ENCODE measurements around the gene SLC22A23. TPM values are rescaled to one million over a fixed set of nuclear protein-coding genes. Genes with fewer than 3 reads are reported as not detected.

The SLC22A23 gene
- total RNA-seq, 8 experiments from 2014 or later: 10.5 to 24.1 (median 13.2) TPM

DNA sequence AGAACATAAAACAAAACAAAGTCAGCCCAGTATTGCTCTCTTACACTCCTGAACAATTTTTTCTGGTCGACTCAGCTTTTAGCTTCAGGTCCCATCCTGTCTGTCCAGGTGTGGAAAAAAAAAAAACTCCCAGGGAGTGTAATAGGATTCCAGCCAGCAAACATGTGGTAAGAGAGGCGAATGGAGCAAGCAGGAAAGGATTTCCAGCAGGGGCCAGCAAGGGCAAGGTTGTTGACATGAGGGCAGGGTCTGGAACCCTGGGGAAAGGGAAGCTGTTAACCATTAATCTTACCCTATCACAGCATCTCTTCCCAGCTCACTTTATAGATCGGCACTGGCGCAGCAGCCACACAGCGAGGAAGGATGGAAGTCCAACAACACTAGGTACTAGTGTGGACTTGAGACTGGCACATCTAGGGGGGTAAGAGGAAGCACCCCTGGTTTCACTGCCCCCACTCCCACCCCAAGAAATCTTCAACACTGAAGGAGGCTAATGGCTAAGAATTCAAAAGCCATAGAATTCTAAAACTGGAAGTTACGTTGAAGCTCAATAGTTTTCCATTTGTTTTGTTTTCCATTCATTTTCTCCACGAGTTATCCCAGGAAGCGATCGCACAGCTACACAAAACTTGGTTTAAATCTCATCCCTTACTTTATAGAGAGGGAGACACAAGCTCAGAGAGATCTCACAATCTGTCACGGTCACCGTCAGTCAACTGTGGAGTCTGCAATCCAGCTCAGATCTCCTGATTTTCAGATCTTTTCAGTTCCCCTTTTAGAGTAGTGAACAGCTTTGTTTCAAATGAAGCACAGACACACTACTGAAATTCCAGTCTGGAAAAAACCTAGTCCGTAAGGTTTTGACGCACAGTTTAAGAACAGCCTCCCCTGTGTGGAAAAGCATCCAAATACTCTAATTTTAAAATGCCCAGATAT lies 53.3 kb downstream of the SLC22A23 start:
- in situ Hi-C loops (cut with MboI; ENCODE audit: low pct_unique_long_range_greater_than_20kb in 2 of 9, low sequenced_read_pairs in 9 of 9, unreplicated experiment in 9 of 9): no loop called here
- Histone ChIP-seq H3K4me1 (replicated peaks in 1 of 2) (peaks cover 8 to 15% of the 10 kb centered on the region in 2 donors), H3K4me3 (no peak overlapping the region), H3K27ac (no peak overlapping the region)
- 20 to 85% (median 64%) methylated on average over 1 to 11 of the region's 13 CpGs for WGBS, 10 experiments
- ATAC-seq (replicated peaks in 6 of 8): peak in 4 of 8 experiments; percentile 17 to 56 (median 34)

DNA sequence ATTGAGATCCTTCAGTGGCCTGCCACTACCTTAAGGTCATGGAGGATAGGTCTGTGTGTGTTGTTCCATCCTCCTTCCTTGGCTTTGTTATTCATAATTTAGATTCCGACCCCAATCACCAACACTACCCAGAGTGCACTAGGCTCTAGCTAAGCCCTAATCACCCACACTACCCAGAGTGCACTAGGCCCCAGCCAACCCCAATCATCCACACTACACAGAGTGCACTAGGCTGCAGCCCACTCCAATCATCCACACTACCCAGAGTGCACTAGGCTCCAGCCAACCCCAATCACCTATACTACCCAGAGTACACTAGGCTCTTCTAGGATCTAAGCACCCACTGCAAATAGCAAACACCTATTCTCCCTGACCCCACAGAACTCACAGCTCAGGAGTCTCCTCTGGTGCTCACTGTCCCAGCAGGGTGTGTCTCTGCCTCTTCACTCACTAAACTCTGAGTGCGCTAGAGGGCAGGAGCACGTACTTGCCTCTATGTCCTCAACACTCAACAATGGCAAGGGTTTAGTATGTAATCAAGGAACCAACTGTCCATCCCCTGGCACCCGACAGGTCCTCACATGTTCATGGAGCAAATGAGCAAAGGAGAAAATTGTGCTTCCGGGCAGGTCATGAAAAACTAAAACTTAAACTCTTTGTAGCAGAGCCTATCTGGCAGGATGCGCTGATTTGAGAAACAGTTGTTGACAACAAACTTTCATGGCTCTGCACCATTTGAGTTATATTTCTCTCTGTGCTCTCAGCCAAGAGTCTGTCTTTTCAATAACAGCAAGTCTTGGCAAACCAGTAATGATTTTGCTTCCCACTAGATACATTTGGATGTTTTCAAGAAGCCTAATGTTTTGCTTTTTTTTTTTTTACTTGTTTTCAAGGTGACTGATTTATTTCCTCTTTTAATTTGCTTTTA lies 54.3 kb downstream of the SLC22A23 start:
- H3K4me3 ChIP-seq: no peak overlapping the region
- H3K27ac ChIP-seq: no peak overlapping the region
- peak in 1 of 8 experiments; percentile 85 for ATAC-seq (replicated peaks in 6 of 8)
- 60 to 100% (median 96%) methylated on average over 1 to 6 of the region's 6 CpGs; no CpG with 5 or more reads in 1 of the 10 experiments for WGBS, 10 experiments
- in situ Hi-C loops (cut with MboI; ENCODE audit: low pct_unique_long_range_greater_than_20kb in 2 of 9, low sequenced_read_pairs in 9 of 9, unreplicated experiment in 9 of 9): no loop called here
- peaks cover 12 to 24% of the 10 kb centered on the region in 2 donors for H3K4me1 ChIP-seq (replicated peaks in 1 of 2)

GRCh38 chr6:3400162-3400561 lies 56.7 kb downstream of the SLC22A23 start:
- in situ Hi-C loops (cut with MboI; ENCODE audit: low pct_unique_long_range_greater_than_20kb in 2 of 9, low sequenced_read_pairs in 9 of 9, unreplicated experiment in 9 of 9): no loop called here
- 80 to 100% (median 94%) methylated on average over 1 to 8 of the region's 8 CpGs; no CpG with 5 or more reads in 5 of the 10 experiments for WGBS, 10 experiments
- ATAC-seq (replicated peaks in 6 of 8): peak in 1 of 8 experiments; percentile 25

GRCh38 chr6:3398755-3399696 lies 57.8 kb downstream of the SLC22A23 start:
- WGBS, 10 experiments: 74 to 96% (median 89%) methylated on average over 2 to 14 of the region's 18 CpGs; no CpG with 5 or more reads in 1 of the 10 experiments
- in situ Hi-C loops (cut with MboI; ENCODE audit: low pct_unique_long_range_greater_than_20kb in 2 of 9, low sequenced_read_pairs in 9 of 9, unreplicated experiment in 9 of 9): no loop called here
- Histone ChIP-seq H3K4me1 (replicated peaks in 1 of 2) (peaks cover 12 to 25% of the 10 kb centered on the region in 2 donors), H3K4me3 (no peak overlapping the region), H3K27ac (no peak overlapping the region)
- no peak for ATAC-seq (replicated peaks in 6 of 8)

More at GRCh38 chr6:3400162-3400561, 56.7 kb downstream of the SLC22A23 start:
- H3K4me3 ChIP-seq: no peak overlapping the region
- H3K27ac ChIP-seq: no peak overlapping the region
- peaks cover 12 to 26% of the 10 kb centered on the region in 2 donors for H3K4me1 ChIP-seq (replicated peaks in 1 of 2)

- peaks cover 6 to 16% of the 10 kb centered on the region in 2 donors for H3K4me1 ChIP-seq (replicated peaks in 1 of 2)
- ATAC-seq (replicated peaks in 6 of 8): peak in 3 of 8 experiments; percentile 25 to 67 (median 34)
- no peak overlapping the region for H3K4me3 ChIP-seq
- 0 to 47% (median 33%) methylated on average over 1 to 3 of the region's 3 CpGs; no CpG with 5 or more reads in 3 of the 10 experiments for WGBS, 10 experiments
- peak overlapping the region in 1 of 2 donors; percentile 43 for H3K27ac ChIP-seq
- in situ Hi-C loops (cut with MboI; ENCODE audit: low pct_unique_long_range_greater_than_20kb in 2 of 9, low sequenced_read_pairs in 9 of 9, unreplicated experiment in 9 of 9): no loop called here
Measured at GRCh38 chr6:3398165-3398562, 58.7 kb downstream of the SLC22A23 start.

GRCh38 chr6:3397229-3398164 lies 59.4 kb downstream of the SLC22A23 start:
- ATAC-seq (replicated peaks in 6 of 8): peak in 6 of 8 experiments; percentile 16 to 62 (median 22)
- in situ Hi-C loops (cut with MboI; ENCODE audit: low pct_unique_long_range_greater_than_20kb in 2 of 9, low sequenced_read_pairs in 9 of 9, unreplicated experiment in 9 of 9): no loop called here
- peak overlapping the region in 1 of 2 donors; percentile 43 for H3K27ac ChIP-seq
- WGBS, 10 experiments: 73 to 100% (median 89%) methylated on average over 3 to 7 of the region's 7 CpGs; no CpG with 5 or more reads in 2 of the 10 experiments
- H3K4me3 ChIP-seq: no peak overlapping the region
- peaks cover 5 to 11% of the 10 kb centered on the region in 2 donors for H3K4me1 ChIP-seq (replicated peaks in 1 of 2)

DNA sequence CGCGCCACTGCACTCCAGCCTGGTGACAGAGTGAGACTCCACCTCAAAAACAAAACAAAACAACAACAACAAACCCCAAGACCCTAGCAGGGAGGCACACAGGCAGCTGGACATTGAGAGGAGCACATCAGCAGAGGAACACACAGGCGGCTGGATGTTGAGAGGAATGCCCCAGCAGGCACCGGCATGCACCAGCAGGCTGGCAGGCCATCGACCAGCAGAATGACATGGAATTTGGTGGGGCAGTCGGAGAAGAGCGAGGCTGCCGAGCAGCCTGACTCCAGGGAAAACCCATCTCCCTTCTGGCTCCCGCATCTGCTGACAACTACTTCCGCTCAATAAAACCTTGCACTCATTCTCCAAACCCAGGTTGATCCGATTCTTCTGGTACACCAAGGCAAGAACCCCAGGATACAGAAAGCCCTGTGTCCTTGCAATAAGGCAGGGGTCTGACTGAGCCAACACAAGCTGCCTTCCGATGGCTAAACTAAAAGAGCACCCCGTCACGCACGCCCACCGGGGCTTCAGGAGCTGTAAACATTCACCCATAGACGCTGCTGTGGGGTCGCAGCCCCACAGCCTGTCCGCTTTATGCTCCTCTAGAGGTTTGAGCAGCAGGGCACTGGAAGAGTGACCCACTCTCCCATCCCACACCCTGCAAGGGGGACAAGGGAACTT lies 60.2 kb downstream of the SLC22A23 start:
- Histone ChIP-seq H3K4me3 (no peak overlapping the region), H3K4me1 (replicated peaks in 1 of 2) (peaks cover 5 to 11% of the 10 kb centered on the region in 2 donors), H3K27ac (no peak overlapping the region)
- no peak for ATAC-seq (replicated peaks in 6 of 8)
- in situ Hi-C loops (cut with MboI; ENCODE audit: low pct_unique_long_range_greater_than_20kb in 2 of 9, low sequenced_read_pairs in 9 of 9, unreplicated experiment in 9 of 9): no loop called here
- 70 to 100% (median 95%) methylated on average over 1 to 10 of the region's 19 CpGs; no CpG with 5 or more reads in 1 of the 10 experiments for WGBS, 10 experiments

DNA sequence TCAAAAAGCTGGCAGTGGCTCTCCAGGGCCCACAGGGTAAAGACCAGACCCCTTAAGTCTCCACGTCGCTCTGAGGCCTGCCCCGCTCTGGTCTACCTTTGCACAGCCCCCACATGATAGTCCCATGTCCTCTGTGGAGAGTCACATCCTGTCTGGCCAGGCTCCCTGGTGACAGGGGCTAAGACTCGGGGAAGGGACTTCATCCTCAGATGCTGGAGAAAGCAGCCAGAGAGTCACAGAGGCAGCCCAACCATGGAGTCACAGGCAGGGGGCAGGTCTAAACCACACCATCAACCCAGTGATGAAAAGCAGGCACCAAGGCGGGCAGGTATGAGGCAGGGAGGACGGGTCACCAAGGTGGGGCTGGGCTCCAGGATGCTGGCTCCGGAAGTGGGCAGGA lies 62.2 kb downstream of the SLC22A23 start:
- Histone ChIP-seq H3K4me1 (replicated peaks in 1 of 2) (peaks cover 5 to 11% of the 10 kb centered on the region in 2 donors), H3K4me3 (no peak overlapping the region), H3K27ac (no peak overlapping the region)
- in situ Hi-C loops (cut with MboI; ENCODE audit: low pct_unique_long_range_greater_than_20kb in 2 of 9, low sequenced_read_pairs in 9 of 9, unreplicated experiment in 9 of 9): no loop called here
- ATAC-seq (replicated peaks in 6 of 8): no peak
- 80 to 100% (median 93%) methylated on average over 1 to 4 of the region's 7 CpGs; no CpG with 5 or more reads in 4 of the 10 experiments for WGBS, 10 experiments

GRCh38 chr6:3393836-3394202 lies 63.0 kb downstream of the SLC22A23 start:
- 40 to 100% (median 67%) methylated on average over 2 to 8 of the region's 8 CpGs; no CpG with 5 or more reads in 1 of the 10 experiments for WGBS, 10 experiments
- Histone ChIP-seq H3K4me1 (replicated peaks in 1 of 2) (peaks cover 5 to 11% of the 10 kb centered on the region in 2 donors), H3K4me3 (no peak overlapping the region), H3K27ac (no peak overlapping the region)
- peak in 1 of 8 experiments; percentile 42 for ATAC-seq (replicated peaks in 6 of 8)
- in situ Hi-C loops (cut with MboI; ENCODE audit: low pct_unique_long_range_greater_than_20kb in 2 of 9, low sequenced_read_pairs in 9 of 9, unreplicated experiment in 9 of 9): no loop called here

GRCh38 chr6:3392930-3393835 lies 63.7 kb downstream of the SLC22A23 start:
- Histone ChIP-seq H3K27ac (no peak overlapping the region), H3K4me1 (replicated peaks in 1 of 2) (peaks cover 5 to 7% of the 10 kb centered on the region in 2 donors), H3K4me3 (no peak overlapping the region)
- in situ Hi-C loops (cut with MboI; ENCODE audit: low pct_unique_long_range_greater_than_20kb in 2 of 9, low sequenced_read_pairs in 9 of 9, unreplicated experiment in 9 of 9): no loop called here
- ATAC-seq (replicated peaks in 6 of 8): no peak
- WGBS, 10 experiments: 86 to 100% (median 91%) methylated on average over 2 to 8 of the region's 13 CpGs
